RCC 7860 (cell line): ENCODE measurements around the gene NPAS4.
"Not testable (repeated sequence)": the region's sequence is repeated elsewhere in the genome, so short reads cannot be mapped to it uniquely, and the experiment has no call there.

ENCODE experiments used
- DNase-seq: peaks from one replicate; pipeline ENCODE4 v3.0.0-alpha.2; 2015; ENCODE audit warnings: low spot score
- FAIRE-seq: peaks from 2 replicates; lab custom pipeline; 2012; peaks lifted over from hg19 to GRCh38; lab: Jason Lieb, UNC

Gene NPAS4

DNA sequence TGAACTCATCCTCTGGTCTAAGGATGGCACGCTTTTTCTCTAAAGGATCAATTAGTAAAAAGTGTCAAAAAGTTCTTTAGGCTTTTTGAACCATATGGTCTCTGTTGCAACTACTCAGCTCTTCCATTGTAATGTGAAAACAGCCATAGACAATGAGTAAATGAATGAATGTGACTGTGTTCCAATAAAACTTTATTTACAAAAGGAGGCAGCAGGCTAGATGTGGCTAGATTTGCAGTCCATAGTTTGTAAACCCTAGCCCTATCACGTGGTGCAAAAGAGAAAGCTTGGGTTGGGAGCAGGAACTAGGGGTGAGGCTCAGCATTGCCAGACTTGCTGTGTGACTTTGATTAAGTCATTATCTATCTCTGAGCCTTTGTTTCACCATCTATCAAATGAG, 5.4 kb upstream of the NPAS4 start:
- DNase-seq (no peak), FAIRE-seq (no peak)

- FAIRE-seq (no peak), DNase-seq (no peak)
Measured at GRCh38 chr11:66417000-66417399, 3.8 kb upstream of the NPAS4 start.

DNA sequence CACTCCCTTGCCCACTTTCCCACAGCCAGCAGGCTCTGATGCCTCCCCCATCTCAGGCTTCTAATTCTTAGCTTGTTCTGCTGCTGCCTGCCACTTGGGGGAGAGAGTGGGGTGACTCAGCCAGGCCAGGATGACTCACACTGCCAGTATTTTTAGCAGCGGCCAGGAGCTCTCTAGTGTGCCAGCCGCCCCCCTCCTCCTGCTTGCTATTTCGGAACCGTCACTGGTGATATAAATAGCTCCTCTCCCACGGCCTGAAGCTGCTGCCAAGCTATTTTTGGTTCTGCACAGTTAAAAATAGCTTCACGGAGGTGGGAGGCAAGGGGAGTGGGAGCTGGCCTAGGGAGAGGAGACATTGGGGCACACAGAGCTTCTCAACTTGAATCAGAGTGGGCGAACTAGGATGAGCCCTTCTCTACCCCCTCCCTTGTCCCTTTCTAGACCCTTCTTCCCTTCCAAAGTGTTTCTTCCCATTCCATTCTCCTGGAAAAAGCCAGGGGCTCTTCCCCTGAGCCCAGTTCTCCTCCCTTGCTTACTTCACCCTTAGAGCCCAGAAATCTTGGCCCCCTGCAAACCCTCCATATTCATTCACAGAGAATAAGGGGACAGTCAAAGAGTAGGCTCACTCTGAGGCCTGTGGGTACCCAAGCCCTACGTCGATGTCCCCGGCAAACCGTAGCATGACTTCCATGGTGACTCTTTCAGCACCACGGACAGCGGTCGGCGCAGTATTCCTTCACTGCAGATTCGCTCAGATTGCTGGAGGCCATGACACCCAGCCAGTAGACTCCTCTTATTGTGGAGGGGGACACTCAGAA, 2.5 kb upstream of the NPAS4 start:
- FAIRE-seq, result peak; percentile 42

DNA sequence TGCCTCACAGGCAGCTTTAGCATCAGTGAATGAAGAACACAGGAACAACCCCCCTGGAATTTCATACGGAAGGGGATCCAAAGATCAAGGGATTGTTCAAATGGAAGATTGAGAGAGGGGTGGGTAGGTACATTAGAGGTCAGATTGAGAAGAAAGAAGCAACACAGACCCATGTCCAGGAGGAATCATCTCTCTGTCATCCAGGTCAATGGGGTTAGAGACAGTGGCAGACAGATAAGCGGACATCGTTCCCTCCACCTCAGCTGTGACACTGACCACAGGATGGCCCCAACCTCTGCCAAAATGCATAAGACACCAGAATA, 1.9 kb upstream of the NPAS4 start:
- FAIRE-seq, result no peak
- no peak for DNase-seq

More for the DNA sequence above, 2.5 kb upstream of the NPAS4 start:
- peak; percentile 73 for DNase-seq

DNA sequence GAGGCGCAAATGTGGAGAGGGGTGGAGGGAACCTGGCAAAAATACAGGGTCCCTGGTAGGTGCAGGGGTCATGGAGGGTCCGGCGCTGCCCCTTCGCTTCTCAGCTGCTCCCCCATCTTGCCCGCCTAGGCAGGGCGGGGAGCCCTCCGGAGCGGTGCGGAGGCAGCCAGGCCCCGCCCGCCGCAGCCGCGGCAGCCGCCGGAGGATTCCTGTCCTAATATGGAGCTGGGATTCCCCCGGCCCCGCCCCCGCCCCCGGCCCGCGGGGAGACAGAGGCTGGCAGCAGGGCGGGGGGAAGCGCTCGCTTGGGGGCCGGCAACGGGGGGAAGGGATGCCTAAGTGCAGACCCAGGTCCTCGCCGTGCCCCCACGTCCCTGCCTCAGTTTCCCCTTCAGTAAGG, 1.0 kb upstream of the NPAS4 start:
- DNase-seq (no peak), FAIRE-seq (no peak)

- FAIRE-seq (no peak), DNase-seq (peak; percentile 46)
Measured at GRCh38 chr11:66421492-66422205, 814 bp downstream of the NPAS4 start.

DNA sequence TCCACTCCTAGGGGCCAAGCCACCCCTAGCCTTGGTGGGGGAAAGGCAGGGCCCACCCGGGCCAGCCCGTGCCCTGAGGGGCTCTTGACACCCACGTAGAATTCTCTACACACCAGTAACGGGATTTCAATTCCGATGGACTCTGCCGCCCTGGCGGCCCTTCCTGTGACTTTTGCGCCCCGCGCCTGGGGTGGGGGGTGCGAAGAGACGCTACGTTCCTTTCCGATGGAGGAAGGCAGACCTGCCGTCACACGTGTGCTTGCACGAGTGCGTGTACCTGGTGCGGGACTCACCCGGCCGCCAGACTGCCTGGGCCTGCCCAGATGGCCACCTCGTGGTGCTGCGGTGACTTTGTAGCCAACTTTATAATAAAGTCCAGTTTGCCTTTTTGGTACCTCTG, 5.5 kb downstream of the NPAS4 start:
- no peak for FAIRE-seq

DNA sequence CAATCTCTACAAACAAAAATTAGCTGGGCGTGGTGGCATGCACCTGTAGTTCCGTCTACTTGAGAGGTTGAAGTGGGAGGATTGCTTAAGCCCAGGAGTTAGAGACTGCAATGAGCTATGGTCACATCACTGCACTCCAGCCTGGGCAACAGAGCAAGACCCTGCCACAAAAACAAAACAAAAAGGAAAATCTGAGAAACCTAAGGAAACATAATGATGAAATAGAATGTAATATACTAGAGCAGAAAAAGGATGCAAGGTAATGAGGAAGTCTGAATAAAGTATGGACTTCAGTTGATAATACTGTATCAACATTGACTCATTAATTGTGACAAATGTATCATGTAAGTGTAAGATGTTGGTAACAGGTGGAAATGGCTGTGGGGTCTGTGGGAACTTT, 8.1 kb downstream of the NPAS4 start:
- DNase-seq (no peak), FAIRE-seq (no peak)

More for the DNA sequence above, 5.5 kb downstream of the NPAS4 start:
- no peak for DNase-seq

- DNase-seq (peak; percentile 15), FAIRE-seq (no peak)
Measured at GRCh38 chr11:66429983-66430602, 9.3 kb downstream of the NPAS4 start.

GRCh38 chr11:66431287-66431686, 10.5 kb downstream of the NPAS4 start:
- DNase-seq, FAIRE-seq: not testable (repeated sequence)

DNA sequence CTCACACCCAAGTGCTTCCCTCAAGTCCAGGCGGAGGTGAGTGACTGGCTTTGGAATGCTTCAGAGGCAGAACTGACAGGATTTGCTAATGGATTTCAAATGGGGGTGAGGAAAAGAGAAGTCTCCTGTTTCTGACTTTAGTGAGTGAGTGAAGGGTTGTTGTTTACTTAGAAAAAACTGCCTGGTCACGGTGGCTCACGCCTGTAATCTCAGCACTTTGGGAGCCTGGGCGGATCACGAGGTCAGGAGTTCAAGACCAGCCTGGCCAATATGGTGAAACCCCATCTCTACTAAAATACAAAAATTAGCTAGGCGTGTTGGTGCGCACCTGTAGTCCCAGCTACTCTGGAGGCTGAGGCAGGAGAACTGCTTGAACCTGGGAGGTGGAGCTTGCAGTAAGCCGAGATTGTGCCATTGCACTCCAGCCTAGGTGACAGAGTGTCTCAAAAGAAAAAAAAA, 11.1 kb downstream of the NPAS4 start:
- DNase-seq, FAIRE-seq: not testable (repeated sequence)

- no peak for FAIRE-seq
Measured at GRCh38 chr11:66432597-66432996, 11.8 kb downstream of the NPAS4 start.

DNA sequence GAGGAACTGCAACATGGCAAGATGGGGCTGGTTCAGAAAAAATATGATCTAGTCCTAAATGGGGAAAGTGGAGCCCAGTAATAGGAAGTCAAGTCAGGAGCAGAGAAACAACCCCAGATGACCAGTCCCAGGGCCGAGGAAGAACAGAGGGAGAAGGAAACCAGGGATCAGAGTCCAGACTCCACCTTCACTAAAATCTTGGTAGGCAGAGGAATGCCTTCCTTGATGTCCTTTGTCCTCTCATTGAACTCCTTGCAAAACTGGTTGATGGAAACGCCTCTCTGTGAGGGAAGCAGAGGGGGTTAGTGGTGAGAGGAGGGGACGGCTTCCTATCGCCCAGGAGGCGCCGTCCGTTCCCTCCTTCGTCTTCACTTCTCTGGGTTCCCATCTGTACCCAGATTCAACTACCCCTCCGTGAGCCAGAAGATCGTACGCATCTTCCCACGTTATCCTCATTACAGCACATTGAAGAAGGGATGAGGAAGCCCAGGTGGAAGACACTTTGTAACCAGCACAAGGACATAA, 17.2 kb downstream of the NPAS4 start:
- no peak for FAIRE-seq
- no peak for DNase-seq

More at GRCh38 chr11:66432597-66432996, 11.8 kb downstream of the NPAS4 start:
- no peak for DNase-seq

DNA sequence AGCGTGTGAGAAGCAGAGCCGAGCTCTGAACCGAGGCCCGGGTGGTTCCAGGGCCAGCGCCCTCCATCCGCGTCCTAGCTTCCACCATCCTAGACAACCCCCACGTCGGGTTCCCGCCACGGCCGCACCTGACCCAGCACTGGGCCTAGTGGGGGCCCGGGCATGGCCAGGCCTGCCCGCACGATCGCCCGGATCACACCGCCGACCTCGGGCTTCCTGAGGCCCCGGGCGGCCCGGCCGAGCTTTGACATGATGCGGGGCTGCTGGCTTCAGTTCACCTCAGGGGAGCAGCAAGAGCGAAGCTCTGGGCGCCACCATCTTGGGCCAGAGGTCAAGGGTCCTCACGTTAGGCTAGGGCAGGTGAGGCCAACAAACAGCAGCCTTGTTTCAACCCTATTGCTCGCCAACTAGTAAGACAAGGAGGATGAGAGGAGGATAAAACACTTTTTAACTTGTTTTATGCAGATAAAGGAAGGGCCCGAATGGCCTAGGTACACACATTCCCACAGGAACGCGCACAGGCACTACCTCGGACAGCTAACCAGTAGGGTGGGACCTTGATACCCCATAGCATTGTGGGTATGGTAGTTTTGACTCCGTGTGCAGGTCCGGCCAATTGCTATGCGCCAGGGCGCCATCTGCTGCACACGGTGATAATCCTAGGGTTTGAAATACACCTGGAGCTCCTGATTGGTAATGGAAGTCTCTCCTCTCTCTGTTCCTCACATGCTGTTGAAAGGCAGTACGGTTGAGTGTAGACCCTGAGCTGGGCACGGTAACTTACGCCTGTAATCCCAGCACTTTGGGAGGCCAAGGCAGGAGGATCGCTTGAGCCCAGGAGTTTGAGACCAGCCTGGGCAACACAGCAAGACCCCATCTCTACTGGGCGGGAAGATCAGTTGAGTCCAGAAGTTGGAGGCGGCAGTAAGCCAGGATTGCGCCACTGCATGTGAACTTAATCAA, 17.9 kb downstream of the NPAS4 start, which contains the start of gene MRPL11:
TSS of gene MRPL11 (minus strand) at position 345 of the 963 bp plus-strand sequence. CDS start at position 251, 94 bp downstream.
- DNase-seq (peak; percentile 84), FAIRE-seq (peak; percentile 77)

DNA sequence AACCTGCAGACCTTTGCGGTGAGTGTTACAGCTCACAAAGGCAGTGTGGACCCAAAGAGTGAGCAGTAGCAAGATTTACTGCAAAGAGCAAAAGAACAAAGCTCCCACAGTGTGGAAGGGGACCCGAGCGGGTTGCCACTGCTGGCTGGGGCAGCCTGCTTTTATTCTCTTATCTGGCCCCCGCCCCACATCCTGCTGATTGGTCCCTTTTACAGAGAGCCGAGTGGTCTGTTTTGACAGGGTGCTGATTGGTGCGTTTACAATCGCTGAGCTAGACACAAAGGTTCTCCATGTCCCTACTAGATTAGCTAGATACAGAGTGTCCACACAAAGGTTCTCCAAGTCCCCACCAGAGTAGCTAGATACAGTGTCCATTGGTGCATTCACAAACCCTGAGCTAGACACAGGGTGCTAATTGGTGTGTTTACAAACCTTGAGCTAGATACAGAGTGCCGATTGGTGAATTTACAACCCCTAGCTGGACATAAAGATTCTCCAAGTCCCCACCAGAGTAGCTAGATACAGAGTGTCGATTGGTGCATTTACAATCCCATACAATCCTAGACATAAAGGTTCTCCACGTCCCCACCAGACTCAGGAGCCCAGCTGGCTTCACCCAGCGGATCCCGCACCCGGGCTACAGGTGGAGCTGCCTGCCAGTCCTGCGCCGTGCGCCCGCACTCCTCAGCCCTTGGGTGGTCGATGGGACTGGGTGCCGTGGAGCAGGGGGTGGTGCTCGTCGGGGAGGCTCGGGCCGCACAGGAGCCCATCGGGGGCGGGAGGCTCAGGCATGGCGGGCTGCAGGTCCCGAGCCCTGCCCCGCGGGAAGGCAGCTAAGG, 19.5 kb downstream of the NPAS4 start:
- not testable (repeated sequence) for DNase-seq, FAIRE-seq

DNA sequence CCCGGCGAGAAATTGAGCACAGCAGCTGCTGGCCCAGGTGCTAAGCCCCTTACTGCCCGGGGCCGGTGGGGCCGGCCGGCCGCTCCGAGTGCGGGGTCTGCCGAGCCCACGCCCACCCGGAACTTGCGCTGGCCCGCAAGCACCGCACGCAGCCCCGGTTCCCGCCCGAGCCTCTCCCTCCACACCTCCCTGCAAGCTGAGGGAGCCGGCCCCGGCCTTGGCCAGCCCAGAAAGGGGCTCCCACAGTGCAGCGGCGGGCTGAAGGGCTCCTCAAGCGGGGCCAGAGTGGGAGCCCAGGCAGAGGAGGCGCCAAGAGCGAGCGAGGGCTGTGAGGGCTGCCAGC, 20.1 kb downstream of the NPAS4 start:
- DNase-seq, FAIRE-seq: not testable (repeated sequence)

DNA sequence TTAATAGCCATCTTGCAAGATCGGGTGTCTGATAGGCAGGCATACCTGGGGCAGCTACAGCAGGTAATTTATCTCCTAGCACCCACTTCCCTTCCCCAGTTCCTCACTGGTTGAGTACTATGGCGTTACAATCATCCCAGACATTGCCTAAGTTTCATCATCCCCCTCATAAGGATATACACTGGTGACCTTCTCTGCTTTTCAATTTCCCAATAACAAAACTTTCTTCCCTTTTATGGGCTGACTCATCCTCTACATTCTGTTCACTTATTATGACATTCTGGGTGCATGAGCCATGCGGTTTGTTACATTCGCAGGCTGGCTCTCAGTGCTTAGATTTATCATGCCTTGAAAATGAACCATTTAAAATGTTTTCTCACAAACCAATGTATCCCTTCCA, 22.8 kb downstream of the NPAS4 start:
- FAIRE-seq, result no peak
- DNase-seq, result peak; percentile 10

- no peak for DNase-seq
- FAIRE-seq, result no peak
Measured at GRCh38 chr11:66447012-66447411, 26.2 kb downstream of the NPAS4 start.

- FAIRE-seq, result no peak
- no peak for DNase-seq
Measured at GRCh38 chr11:66448523-66448922, 27.7 kb downstream of the NPAS4 start.
